HTERT RPE-1 (cell line): ENCODE data around the gene FUZ.

Source experiments
- in situ Hi-C: fragments of 300-500 bp; cut with MboI; formaldehyde crosslinking; loops from 4 replicates; pipeline ENCODE4 v1.14.3; 2020; ENCODE audit warnings: low sequenced_read_pairs

The FUZ gene, protein sequence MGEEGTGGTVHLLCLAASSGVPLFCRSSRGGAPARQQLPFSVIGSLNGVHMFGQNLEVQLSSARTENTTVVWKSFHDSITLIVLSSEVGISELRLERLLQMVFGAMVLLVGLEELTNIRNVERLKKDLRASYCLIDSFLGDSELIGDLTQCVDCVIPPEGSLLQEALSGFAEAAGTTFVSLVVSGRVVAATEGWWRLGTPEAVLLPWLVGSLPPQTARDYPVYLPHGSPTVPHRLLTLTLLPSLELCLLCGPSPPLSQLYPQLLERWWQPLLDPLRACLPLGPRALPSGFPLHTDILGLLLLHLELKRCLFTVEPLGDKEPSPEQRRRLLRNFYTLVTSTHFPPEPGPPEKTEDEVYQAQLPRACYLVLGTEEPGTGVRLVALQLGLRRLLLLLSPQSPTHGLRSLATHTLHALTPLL

DNA sequence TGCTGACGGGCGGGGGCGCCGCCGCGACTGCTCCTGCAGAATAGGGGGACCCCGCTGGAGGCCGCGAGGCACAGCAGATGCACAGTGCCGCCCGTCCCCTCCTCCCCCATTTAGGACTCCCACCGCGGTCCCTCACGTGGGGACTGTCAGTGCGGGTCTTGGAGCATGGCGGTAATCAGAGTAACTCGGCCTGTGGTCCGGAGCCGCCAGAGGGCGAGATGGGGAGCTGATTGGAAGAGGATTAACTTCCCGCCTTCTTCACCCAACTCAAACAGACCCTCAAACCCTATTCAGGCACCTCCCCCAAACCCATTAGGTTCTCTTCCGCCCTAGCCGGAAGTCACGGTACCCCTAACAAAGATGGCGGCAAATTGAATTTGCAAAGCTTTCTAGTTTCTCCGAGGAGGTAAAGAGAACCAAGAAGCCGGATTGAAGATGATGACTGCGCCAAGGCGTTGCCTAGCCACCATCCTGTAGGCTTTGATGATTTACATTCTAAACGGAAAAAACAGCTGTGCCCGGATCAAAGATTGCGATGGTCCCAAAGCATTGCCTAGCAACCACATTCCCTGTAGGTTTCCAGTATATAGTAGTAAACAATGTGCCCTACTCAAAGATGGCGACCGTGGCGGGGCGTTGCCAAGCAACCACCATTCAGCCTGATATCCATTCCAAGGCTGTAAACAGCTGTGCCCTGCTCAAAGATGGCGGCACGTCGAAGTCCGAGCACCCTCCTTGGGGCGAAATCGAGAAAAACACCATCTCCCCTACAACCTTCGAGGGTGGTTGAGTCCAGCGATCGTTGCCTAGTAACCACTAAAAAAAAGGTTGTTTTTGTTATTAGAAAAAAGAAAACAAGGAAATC is at the start of gene FUZ:
Gene FUZ, minus strand, starts transcription at position 296 of the 865 bp plus-strand sequence. Its CDS starts 186 bp downstream, at position 110.
- in situ Hi-C loops = no loop called here

DNA sequence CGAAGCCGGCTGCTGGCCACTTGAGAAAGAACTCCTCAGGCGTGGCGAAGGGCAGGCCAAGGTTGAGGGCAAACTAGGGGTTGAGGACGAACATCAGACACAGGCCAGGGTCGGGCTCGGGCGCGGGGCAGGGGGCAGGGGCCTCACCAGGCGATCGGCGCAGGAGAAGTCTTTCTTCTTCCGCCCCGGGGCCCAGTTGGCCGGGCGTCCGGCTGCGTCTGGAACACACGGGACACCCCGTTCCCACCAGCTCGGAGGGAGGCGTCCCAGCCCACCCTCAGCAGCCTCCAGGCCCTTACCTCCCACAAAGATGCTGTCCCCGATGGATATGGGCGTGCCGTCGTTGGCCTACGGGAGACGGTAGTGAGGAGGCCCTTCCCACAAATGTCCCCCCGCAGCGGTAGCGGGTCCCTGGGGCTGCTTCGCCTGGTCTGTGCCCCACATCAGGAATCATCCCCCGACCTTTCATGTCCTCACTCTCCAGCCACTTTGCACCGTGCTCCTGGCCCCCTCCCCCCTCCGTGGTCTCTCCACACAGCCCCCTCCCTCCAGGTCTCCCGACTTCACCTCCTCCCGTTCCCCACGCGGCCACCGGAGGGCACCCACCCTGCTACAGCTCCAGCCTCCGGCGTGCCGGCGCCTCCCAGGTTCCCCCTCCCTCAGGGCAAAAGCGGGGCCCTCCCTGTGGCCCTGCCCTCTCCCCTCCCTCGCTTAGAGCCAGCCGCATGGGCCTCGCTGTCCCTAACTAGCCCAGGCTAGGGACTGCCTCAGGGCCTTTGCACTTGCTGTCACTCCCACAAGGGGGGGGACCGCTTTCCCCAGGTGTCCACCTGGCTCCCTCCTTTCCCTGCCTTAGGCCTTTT is 49.5 kb upstream of the FUZ start:
- in situ Hi-C loops = no loop called here

DNA sequence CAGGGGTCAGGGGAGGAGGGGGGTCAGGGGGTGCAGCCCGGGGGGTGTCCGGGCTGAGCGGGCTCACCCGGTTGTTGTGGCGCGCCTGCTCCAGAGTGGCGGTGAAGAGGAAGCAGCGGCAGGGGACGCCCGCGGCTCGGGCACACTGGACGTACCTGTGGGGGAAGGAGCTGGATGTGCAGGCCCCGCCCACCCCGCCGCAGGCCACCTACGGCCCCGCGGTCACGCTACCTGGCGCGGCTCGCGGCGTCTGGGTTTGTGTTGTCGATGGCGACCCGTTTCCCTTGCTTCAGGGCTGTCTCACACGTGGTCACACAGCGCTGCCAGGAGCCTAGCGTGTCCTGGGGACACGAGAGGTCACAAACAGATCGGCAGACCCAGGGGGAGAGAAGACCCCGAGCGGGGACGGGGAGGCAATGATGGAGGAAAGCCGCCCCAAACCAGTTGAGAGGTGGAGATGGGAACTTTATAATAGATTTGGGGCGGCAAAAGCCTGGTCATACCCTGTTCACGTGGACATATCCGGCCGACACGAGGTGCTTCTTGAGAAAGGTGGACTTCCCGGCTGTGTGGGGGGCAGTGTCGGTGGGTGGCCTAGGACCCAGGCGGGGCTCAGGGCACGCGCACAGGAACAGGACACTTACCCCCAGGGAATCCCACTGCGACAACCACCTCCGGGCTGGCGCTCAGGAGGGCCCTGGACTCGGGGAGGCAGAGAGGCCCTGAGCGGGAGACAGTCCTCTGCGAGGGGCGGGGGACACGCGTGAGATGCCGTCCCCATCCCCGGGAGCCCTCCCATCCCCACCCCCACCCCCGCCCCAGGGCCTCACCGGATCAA is 48.7 kb upstream of the FUZ start:
- in situ Hi-C loops = no loop called here

DNA sequence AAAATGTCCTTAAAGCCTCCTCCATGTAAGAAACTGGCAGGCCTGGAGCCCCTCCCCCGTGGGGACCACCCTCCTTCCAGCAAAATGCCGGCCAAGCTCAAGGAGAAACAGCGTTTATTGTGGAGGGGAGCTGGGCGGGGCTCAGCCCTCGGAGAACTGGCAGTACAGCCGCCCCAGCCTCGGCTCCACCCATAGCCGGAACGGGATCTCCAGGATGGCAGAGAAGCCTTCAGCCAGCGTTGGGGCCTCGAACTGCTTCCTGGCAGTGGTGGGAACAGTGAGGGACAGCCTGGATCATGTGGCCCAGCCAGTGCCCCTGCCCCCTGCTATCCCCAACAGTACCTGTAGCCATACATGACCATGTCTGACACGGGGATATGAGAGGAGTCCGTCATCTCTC is 48.0 kb upstream of the FUZ start:
- in situ Hi-C loops = no loop called here

DNA sequence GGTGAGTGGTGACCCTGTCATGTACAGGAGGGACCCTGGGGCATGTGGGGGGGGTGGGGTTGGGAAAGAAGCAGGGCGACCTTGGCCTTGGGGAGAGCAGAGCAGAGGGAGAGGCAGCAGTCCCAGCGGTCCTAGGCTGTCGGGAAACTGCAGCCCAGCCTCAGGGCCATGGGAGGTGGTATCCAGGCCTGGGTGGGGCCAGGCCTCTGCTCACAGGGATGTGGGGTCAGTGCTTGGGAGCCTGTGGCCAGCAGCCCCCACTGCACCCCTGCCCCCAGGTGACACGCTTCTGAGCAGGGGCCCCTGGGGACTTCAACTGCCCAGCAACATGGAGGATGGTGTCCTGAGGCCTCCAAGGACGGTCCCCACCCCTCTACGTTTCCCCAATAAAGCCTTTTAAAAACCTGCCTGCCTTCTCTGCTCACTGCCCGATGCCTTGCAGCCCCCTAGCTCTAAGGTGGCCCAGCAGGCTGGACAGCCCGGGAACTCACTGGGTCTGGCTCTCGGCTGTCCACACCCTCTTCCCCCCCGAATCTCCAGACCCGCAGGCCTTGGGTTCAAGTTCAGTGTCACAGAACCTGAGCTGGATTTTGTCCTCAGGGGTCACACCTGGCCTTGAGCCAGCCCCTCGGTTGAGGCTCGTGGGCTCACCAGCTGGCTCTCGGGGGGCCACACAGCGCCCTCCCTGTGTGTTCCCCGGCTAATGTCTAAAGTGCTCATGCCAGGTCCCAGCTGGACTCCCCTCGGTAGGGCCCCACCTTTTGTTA is 47.4 kb upstream of the FUZ start:
- in situ Hi-C loops = no loop called here

DNA sequence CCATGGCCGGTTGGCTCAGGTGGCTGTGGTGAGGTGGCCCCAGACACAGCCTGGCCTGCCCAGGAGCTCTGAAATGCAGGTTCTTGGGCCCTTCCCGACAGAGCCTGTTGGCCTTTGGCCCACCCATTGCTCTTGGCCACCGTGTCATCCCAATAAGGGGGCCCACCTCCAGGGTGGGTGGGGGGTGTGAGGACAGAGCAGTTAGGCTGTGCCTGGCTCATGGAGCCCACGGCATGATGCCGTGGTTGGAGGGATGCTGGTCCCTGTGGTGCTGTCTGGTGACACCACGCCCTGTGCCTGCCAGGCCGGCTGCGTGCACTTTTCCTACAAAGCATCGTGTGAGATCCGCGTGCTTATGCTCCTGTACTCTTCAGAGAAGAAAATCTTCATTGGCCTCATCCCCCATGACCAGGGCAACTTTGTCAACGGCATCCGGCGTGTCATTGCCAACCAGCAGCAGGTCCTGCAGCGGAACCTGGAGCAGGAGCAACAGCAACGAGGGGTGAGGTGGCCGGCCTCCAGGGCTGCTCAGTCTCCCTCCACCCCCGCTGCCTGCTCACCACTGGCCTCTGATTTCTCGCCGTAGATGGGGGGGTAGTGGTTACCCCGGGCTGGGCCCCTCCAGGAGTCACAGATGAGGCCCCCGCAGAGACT is 46.7 kb upstream of the FUZ start:
- in situ Hi-C loops = no loop called here

DNA sequence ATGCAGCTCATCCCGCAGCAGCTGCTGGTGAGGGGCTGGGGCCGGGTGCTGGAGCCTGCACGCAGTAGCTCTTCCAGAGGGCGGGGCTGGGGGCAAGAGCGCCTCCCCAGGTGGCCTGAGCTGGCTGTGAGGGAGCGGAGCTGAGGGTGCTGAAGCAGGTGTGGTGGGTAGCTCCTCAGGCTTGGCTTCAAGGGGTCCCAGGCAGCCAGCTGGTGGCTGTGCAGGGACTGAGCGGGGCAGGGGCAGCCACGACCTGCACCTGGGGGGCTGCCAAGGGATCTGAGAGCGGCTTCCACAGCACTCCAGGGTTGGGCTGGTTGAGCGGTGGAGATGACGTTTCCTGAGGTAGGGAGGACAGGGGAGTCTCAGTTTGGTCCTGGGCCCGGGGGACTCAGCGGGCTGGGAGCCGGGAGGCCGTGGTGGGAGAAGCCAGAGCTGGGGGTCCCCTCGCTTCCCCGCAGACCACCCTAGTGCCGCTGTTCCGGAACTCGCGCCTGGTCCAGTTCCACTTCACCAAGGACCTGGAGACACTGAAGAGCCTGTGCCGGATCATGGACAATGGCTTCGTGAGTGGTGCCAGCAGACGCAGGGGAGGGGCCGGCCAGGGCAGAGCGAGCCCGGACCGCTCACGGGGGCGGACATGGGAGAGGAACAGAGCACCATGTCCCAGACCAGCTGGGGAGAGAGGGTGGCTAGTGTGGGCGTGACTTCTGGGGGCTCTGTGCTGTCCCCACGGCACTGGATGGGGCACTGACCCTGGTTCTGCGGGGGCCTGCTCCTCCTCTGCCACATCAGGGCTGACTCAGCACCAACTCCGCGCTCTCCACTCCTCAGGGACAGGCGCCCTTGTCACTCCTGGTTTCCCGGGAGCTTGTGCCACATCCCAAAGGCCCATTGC is 45.2 kb upstream of the FUZ start:
- in situ Hi-C loops = no loop called here

DNA sequence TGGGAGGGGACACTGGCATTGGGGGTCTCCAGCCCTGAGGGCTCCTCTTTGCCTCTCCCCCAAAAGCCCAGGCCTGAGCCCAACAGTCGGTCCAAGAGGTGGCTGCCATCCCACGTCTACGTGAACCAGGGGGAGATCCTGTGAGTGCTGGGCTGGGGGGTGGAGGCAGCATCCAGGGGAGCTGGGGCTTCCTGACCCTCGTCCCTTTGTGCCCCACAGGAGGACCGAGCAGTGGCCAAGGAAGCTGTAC is 44.7 kb upstream of the FUZ start:
- in situ Hi-C loops = no loop called here

DNA sequence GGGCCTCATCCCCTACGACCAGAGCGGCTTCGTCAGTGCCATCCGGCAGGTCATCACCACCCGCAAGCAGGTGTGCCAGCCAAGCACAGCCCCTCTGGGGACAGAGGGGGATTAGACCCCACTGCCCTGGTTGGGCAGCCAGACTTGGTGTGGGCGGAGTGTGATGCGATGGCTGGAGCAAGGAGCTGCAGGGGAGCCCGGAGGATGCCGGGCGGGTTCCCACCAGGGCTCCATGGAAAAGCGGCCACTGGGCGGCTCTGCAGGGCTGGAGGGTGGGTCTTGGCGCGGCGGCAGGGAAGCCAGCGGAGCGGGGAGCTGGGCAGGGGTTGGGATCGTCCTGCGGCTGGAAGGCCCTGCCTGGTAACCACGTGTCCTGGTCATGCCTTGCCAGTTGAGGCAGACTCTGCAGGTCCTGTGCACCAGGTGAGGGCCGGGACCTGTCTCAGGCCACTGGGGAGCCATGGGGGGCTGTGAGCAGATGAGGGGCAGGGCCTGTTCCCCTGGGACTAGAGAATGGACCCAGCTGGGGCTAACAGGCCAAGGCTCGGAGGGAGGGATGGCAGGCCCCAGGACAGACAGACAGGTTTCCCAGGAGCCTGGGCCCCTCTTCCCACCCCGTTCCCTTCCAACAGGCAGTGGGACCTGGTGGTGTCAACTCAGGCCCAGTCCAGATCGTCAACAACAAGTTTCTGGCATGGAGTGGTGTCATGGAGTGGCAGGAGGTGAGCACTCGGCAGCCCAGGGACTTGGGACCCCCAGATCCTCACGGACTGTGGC is 44.2 kb upstream of the FUZ start:
- in situ Hi-C loops = no loop called here

DNA sequence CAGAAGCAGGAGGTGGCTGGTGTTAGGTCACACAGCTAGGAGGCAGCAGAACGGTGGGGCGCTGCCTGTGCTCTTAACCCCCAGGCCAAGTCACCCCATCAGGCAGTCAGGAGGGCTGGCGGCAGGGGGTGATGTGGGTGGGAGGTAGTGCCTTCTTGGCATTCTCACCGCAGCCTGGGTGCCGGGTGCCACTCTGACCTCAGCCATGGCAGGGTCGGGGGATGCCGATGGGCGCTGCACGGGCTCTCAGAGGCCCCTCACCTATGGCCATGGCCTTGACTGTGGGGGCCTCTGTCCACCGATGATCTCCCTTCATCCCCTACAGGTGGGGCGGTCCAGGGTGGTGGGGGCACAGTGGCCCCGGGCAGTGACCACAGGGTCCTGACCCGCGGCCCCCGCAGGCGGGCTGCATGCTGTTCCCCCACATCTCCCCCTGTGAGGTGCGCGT is 43.5 kb upstream of the FUZ start:
- in situ Hi-C loops = no loop called here

DNA sequence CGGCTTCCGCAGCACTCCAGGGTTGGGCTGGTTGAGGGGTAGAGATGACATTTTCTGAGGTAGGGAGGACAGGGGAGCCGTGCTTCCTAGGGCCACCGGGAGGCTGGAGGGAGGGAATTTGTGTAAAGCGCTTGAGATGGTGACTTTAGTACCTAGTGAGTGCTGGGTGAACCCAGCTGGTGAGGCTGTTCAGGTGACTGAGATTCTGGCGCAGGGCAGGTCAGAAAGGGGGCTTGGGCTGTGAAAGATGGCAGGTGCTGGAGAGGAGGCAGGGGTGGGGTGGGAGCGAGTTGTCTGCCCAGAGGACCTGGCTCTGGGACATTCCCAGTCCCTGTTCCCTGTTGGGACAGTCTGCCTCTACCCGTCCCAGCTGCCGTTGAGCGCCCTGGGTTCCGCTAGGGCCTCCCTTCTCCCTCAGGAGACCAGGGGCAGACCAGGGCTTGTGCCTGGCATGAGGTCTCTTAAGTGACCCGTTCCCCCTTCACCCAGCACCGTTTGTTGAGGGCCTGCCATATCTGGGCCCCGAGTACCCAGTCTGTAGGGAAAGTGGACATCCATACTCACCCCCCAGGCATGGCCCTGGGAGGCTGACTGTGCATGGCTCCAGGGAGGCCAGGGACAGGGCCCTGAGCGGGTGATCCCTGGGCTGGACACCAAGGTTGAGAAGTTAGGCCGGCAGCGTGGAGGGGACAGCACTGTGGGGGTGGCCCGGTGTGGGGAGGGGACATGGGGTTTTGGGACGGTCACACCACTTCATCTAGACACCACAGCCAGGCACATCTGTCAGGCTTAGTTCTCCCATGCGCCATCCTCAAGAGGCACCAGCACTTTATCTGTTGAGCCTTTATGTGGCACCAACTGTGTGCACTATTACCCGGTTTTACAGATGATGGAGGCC is 42.8 kb upstream of the FUZ start:
- in situ Hi-C loops = no loop called here

DNA sequence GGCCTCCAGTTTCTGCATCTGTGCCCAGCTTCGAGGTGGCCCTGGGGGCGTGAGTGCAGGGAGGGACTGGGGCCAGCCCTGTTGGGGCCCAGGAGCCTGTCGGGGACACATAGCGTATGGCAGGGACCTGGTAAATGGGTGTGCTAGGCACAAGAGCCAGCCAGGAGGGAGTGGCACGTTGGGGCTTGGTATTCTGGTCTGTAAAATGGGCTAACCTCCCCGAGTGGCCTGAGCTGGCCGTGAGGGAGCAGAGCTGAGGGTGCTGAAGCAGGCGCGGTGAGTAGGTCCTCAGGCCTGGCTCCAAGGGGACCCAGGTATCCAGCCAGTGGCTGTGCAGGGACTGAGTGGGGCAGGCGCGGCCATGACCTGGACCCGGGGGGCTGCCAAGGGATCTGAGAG is 42.2 kb upstream of the FUZ start:
- in situ Hi-C loops = no loop called here

DNA sequence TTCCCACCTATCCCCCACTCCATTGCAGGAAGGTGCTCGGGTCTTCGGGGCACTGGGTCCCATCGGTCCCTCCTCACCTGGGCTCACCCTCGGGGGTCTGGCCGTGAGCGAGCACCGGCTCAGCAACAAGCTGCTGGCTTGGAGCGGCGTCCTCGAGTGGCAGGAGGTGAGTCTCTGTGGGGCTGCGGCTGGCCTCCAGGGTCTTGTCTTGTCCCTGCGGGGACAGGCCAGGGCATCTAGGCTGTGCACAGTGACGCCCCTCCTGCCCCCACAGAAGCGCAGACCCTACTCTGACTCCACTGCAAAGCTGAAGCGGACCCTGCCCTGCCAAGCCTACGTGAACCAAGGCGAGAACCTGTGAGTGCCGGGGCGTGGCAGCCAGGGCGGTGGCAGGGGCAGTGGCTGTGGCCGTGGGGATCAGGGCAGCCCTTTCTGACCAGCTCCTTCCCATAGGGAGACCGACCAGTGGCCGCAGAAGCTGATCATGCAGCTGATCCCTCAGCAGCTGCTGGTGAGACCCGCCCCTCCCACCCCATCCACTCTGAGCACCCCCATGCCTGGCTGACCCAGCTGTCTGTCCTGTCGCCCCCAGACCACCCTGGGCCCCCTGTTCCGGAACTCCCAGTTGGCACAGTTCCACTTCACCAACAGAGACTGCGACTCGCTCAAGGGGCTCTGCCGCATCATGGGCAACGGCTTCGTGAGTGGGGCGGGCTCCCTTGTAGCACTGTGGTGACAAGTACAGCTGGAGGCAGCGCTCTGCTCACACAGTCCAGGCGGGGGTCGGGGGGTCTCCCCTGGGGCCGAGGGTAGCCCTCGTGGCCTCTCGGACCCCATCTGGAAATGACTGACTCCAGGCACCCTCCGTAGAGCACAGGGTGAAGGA is 41.5 kb upstream of the FUZ start:
- in situ Hi-C loops = no loop called here

DNA sequence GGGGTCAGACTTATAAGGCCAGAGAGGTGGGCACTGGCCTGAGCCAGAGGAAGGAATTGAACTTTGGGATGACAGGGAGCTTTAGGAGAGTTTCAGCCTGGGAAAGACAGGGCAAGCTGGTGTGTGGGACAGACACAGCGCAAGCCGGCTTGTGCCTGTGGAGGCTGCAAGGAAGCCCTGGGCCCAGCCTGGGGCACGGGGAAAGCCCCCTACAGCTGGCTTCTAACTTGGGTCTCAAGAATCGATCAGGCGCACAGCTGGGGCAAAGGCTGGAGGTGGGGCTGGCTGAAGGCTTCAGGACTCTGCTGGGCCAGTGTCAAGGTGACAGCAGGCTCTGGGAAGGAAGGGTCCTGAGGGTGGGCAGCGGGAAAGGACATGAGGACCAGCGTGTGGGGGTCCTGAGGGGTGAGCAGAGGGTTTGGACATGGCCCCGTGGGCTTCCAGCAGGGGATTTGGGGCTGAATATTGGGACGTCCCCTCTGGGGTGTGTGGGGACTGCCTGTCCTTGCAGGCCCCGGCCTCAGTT is 40.8 kb upstream of the FUZ start:
- in situ Hi-C loops = no loop called here

DNA sequence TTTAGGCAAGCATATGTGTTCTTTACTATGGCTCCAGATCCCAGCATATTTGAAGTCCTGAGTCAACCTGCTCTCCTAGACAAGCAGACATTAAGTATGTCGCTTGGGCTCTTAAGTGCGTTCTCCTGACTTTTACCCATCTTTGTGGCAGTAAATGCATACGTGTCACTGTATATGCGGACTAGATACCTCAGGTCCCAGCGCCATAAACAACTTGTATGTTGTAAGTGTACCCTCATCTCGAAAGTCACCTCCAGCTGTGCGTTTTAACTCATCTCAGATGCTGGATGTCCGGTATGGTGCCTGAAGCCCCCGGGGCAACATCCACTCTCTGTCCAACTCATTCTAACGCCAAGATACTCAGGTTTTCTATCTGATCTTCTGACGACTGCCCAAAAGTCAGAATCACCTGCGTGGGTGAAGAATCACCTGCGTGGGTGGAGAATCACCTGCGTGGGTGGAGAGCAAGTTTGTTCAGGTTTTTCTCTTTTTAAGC is 39.6 kb upstream of the FUZ start:
- in situ Hi-C loops = no loop called here
